ENCODE data around the gene LRATD1.

The LRATD1 gene

GRCh38 chr2:14634182-14634488 is 1.6 kb downstream of the LRATD1 start:
- DNase-seq = no peak

GRCh38 chr2:14634489-14635390 is 2.2 kb downstream of the LRATD1 start:
- peak; percentile 57 for DNase-seq

GRCh38 chr2:14635391-14635871 is 2.9 kb downstream of the LRATD1 start:
- peak; percentile 46 for DNase-seq

GRCh38 chr2:14638488-14638887 is 6.0 kb downstream of the LRATD1 start:
- no peak for DNase-seq

GRCh38 chr2:14641116-14641515 is 8.6 kb downstream of the LRATD1 start:
- DNase-seq = no peak

- no peak for DNase-seq
These were observed 10.0 kb downstream of the LRATD1 start for GRCh38 chr2:14642499-14642898.

GRCh38 chr2:14647714-14648113 is 15.2 kb downstream of the LRATD1 start:
- no peak for DNase-seq

GRCh38 chr2:14650066-14650465 is 17.5 kb downstream of the LRATD1 start:
- no peak for DNase-seq

- no peak for DNase-seq
These were observed 22.3 kb downstream of the LRATD1 start for GRCh38 chr2:14654835-14655282.

GRCh38 chr2:14656146-14656545 is 23.6 kb downstream of the LRATD1 start:
- DNase-seq = no peak

GRCh38 chr2:14661163-14661562 is 28.6 kb downstream of the LRATD1 start:
- DNase-seq = no peak

- no peak for DNase-seq
These were observed 40.9 kb downstream of the LRATD1 start for GRCh38 chr2:14673351-14673875.

- no peak for DNase-seq
These were observed 43.0 kb downstream of the LRATD1 start for GRCh38 chr2:14675489-14675888.

GRCh38 chr2:14676371-14676770 is 43.9 kb downstream of the LRATD1 start:
- DNase-seq = no peak

GRCh38 chr2:14677039-14677438 is 44.5 kb downstream of the LRATD1 start:
- DNase-seq = no peak

GRCh38 chr2:14678761-14679160 is 46.2 kb downstream of the LRATD1 start:
- DNase-seq = no peak

- no peak for DNase-seq
These were observed 49.1 kb downstream of the LRATD1 start for GRCh38 chr2:14681608-14682007.
